ENCODE measurements around the gene C19orf33. TPM values are rescaled to one million over a fixed set of nuclear protein-coding genes. Genes with fewer than 3 reads are reported as not detected.

C19orf33 gene
- total and polyA plus RNA-seq, 9 of the 15 experiments (the other 6 are each of a cell fraction or from before 2014, with no cell fraction given): 3.2 TPM; not detected in 8

DNA sequence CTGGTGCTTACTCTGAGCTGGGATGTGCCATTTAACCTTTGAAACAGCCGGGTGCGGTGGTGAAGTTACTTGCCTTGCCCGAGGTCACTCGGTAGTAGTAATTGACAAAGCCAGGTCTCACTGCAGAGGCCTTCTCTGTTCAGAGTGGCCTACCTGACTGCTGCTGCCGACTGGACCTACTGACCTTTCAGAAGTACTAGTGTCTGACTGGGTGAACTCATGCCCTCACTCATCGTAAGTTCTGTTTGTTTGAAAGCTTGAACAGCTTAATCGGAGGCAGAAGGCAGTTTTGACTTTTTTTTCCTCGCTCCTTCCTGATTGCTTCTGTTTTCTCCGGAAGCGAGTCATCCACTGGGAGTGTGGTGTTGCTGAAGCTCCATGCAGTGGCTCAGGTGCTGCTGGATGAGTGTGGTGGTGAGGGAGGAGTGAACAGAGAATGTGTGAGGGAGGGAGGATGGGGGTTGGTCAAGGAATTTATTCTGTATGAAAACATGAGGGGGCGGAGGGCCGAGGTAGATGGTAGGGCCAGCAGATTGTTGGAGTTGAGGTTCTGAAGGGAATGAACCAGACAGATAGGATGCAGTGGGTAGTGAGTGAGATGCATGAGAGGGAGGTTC is 37.0 kb upstream of the C19orf33 start (continued):
- TF ChIP-seq, protein P1, sequence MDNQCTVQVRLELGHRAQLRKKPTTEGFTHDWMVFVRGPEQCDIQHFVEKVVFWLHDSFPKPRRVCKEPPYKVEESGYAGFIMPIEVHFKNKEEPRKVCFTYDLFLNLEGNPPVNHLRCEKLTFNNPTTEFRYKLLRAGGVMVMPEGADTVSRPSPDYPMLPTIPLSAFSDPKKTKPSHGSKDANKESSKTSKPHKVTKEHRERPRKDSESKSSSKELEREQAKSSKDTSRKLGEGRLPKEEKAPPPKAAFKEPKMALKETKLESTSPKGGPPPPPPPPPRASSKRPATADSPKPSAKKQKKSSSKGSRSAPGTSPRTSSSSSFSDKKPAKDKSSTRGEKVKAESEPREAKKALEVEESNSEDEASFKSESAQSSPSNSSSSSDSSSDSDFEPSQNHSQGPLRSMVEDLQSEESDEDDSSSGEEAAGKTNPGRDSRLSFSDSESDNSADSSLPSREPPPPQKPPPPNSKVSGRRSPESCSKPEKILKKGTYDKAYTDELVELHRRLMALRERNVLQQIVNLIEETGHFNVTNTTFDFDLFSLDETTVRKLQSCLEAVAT (IDR thresholded peaks at IDR 0.05): peak in 1 of 2 experiments; percentile 39; a peak in 1 of 4 replicates
- TF ChIP-seq BCL6 (CRISPR knock-in tag; IDR thresholded peaks at IDR 0.05) (no peak), ASH1L (IDR thresholded peaks at IDR 0.05; ENCODE audit: borderline replicate concordance, low read depth, partially characterized antibody) (no peak), CEBPG (CRISPR knock-in tag; IDR thresholded peaks at IDR 0.05) (no peak), CEBPG (tag; conservative IDR thresholded peaks at IDR 0.05 in 1 of 2, IDR thresholded peaks at IDR 0.05 in 1 of 2) (no peak), ADNP (tag; IDR thresholded peaks at IDR 0.05) (no peak), DACH1 (IDR thresholded peaks at IDR 0.05; ENCODE audit: partially characterized antibody) (no peak), CHD1 (IDR thresholded peaks at IDR 0.05; ENCODE audit: low read length) (no peak), POLR2B (IDR thresholded peaks at IDR 0.05; ENCODE audit: low read depth, partially characterized antibody) (no peak), NRF1 (conservative IDR thresholded peaks at IDR 0.05 in 1 of 2, IDR thresholded peaks at IDR 0.05 in 1 of 2) (no peak), HDGF (IDR thresholded peaks at IDR 0.05) (0 out of 2 replicates have a peak, but pooled peaks have one; percentile 47)
- TF ChIP-seq, protein P2, sequence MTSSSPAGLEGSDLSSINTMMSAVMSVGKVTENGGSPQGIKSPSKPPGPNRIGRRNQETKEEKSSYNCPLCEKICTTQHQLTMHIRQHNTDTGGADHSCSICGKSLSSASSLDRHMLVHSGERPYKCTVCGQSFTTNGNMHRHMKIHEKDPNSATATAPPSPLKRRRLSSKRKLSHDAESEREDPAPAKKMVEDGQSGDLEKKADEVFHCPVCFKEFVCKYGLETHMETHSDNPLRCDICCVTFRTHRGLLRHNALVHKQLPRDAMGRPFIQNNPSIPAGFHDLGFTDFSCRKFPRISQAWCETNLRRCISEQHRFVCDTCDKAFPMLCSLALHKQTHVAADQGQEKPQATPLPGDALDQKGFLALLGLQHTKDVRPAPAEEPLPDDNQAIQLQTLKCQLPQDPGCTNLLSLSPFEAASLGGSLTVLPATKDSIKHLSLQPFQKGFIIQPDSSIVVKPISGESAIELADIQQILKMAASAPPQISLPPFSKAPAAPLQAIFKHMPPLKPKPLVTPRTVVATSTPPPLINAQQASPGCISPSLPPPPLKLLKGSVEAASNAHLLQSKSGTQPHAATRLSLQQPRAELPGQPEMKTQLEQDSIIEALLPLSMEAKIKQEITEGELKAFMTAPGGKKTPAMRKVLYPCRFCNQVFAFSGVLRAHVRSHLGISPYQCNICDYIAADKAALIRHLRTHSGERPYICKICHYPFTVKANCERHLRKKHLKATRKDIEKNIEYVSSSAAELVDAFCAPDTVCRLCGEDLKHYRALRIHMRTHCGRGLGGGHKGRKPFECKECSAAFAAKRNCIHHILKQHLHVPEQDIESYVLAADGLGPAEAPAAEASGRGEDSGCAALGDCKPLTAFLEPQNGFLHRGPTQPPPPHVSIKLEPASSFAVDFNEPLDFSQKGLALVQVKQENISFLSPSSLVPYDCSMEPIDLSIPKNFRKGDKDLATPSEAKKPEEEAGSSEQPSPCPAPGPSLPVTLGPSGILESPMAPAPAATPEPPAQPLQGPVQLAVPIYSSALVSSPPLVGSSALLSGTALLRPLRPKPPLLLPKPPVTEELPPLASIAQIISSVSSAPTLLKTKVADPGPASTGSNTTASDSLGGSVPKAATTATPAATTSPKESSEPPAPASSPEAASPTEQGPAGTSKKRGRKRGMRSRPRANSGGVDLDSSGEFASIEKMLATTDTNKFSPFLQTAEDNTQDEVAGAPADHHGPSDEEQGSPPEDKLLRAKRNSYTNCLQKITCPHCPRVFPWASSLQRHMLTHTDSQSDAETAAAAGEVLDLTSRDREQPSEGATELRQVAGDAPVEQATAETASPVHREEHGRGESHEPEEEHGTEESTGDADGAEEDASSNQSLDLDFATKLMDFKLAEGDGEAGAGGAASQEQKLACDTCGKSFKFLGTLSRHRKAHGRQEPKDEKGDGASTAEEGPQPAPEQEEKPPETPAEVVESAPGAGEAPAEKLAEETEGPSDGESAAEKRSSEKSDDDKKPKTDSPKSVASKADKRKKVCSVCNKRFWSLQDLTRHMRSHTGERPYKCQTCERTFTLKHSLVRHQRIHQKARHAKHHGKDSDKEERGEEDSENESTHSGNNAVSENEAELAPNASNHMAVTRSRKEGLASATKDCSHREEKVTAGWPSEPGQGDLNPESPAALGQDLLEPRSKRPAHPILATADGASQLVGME (CRISPR knock-in tag; IDR thresholded peaks at IDR 0.05): no peak

All from K562 (cell line).